KMS-11 (cell line): Measurements from ENCODE around the gene ARPC5L.

Experiments used
- H2AFZ ChIP-seq: fragments of 200-600 bp; sonication (generic); 2 replicates; pipeline ENCODE4 v1.6.1; 2016; ENCODE audit warnings: antibody characterized with exemption, mixed run types, low read depth
- H3K27ac ChIP-seq: fragments of 200-600 bp; sonication (generic); 2 replicates; pipeline ENCODE4 v1.6.1; 2016; ENCODE audit warnings: mild to moderate bottlenecking, mixed run types
- H3K27me3 ChIP-seq: fragments of 200-600 bp; sonication (generic); 2 replicates; pipeline ENCODE4 v1.6.1; 2017; ENCODE audit warnings: mild to moderate bottlenecking, low read depth, mixed run types, moderate library complexity; ENCODE audit not compliant: insufficient read depth
- H3K36me3 ChIP-seq: fragments of 200-600 bp; sonication (generic); 2 replicates; pipeline ENCODE4 v1.6.1; 2017; ENCODE audit warnings: mild to moderate bottlenecking, mixed run types; ENCODE audit not compliant: insufficient read depth
- H3K4me1 ChIP-seq: fragments of 200-600 bp; sonication (generic); 2 replicates; pipeline ENCODE4 v1.6.1; 2016; ENCODE audit warnings: mild to moderate bottlenecking, low read depth, mixed run types; ENCODE audit not compliant: poor library complexity, severe bottlenecking
- H3K4me2 ChIP-seq: fragments of 200-600 bp; sonication (generic); 2 replicates; pipeline ENCODE4 v1.7.0; 2016; ENCODE audit warnings: mild to moderate bottlenecking, mixed run types
- H3K4me3 ChIP-seq: fragments of 200-600 bp; sonication (generic); IDR thresholded peaks from 2 replicates; pipeline ENCODE4 v1.6.1; 2017; ENCODE audit warnings: low read depth, low read length, mixed read lengths; ENCODE audit not compliant: insufficient read depth
- H3K79me2 ChIP-seq: fragments of 200-600 bp; sonication (generic); 2 replicates; pipeline ENCODE4 v1.6.1; 2016; ENCODE audit warnings: low read depth, mixed run types; ENCODE audit not compliant: insufficient read depth
- H3K9ac ChIP-seq: fragments of 200-600 bp; sonication (generic); 2 replicates; pipeline ENCODE4 v1.6.1; 2016; ENCODE audit warnings: mild to moderate bottlenecking, mixed run types
- H4K20me1 ChIP-seq: fragments of 200-600 bp; sonication (generic); 2 replicates; pipeline ENCODE4 v1.6.1; 2016; ENCODE audit warnings: mild to moderate bottlenecking, mixed run types; ENCODE audit not compliant: insufficient read depth
- CTCF ChIP-seq: fragments of 200-600 bp; sonication (generic); conservative IDR thresholded peaks from 2 replicates; pipeline ENCODE4 v1.6.1; 2017; ENCODE audit warnings: low read depth, mild to moderate bottlenecking, antibody characterized with exemption, low read length, moderate library complexity, mixed read lengths

Gene ARPC5L

GRCh38 chr9:124861342-124862229 lies at the start of gene ARPC5L, which contains the start of gene RPL35:
ARPC5L (plus strand) TSS chr9:124862130; CDS start chr9:124869291, 7,161 bp downstream.
RPL35 (minus strand) TSS chr9:124861957; CDS start chr9:124861912, 45 bp downstream.
- H3K27ac ChIP-seq, result peak within 1 kb of the TSS; percentile 95
- H3K4me3 ChIP-seq, result no peak within 1 kb of the TSS
- no peaks in the 10 kb centered on the region for H3K27me3 ChIP-seq
- H3K79me2 ChIP-seq, result peaks cover 28% of the 10 kb centered on the region
- TF ChIP-seq CTCF, result peak; percentile 21; the same call in 1 of the 2 replicates
- peaks cover 6% of the 10 kb centered on the region; the same call in 1 of the 2 replicates for H3K36me3 ChIP-seq
- peaks cover 18% of the 10 kb centered on the region for H3K4me1 ChIP-seq
- H2AFZ ChIP-seq, result peak within 1 kb of the TSS; percentile 75
- peaks cover 15% of the 10 kb centered on the region; the same call in 1 of the 2 replicates for H4K20me1 ChIP-seq
- peak within 1 kb of the TSS; percentile 99 for H3K9ac ChIP-seq
- peak within 1 kb of the TSS; percentile 96 for H3K4me2 ChIP-seq

- TF ChIP-seq CTCF, result no peak
- Histone ChIP-seq H3K36me3 (no peaks in the 10 kb centered on the region), H4K20me1 (no peaks in the 10 kb centered on the region), H2AFZ (no peak overlapping the region), H3K27ac (no peak overlapping the region), H3K27me3 (no peaks in the 10 kb centered on the region), H3K79me2 (no peaks in the 10 kb centered on the region), H3K4me3 (no peak overlapping the region), H3K4me1 (no peaks in the 10 kb centered on the region), H3K4me2 (no peak overlapping the region), H3K9ac (no peak overlapping the region)
These were observed 49.5 kb upstream of the ARPC5L start for GRCh38 chr9:124812441-124812876.

GRCh38 chr9:124813041-124813440 lies 48.9 kb upstream of the ARPC5L start:
- no peak overlapping the region for H3K4me3 ChIP-seq
- no peak overlapping the region for H2AFZ ChIP-seq
- no peak overlapping the region for H3K27ac ChIP-seq
- no peaks in the 10 kb centered on the region for H3K36me3 ChIP-seq
- no peaks in the 10 kb centered on the region for H3K79me2 ChIP-seq
- H3K9ac ChIP-seq, result no peak overlapping the region
- TF ChIP-seq CTCF, result no peak
- H3K4me2 ChIP-seq, result no peak overlapping the region
- no peaks in the 10 kb centered on the region for H3K4me1 ChIP-seq
- H4K20me1 ChIP-seq, result no peaks in the 10 kb centered on the region
- H3K27me3 ChIP-seq, result no peaks in the 10 kb centered on the region

- H3K79me2 ChIP-seq, result no peaks in the 10 kb centered on the region
- no peak overlapping the region for H3K27ac ChIP-seq
- no peak overlapping the region for H3K4me3 ChIP-seq
- H3K27me3 ChIP-seq, result no peaks in the 10 kb centered on the region
- H3K9ac ChIP-seq, result no peak overlapping the region
- no peaks in the 10 kb centered on the region for H4K20me1 ChIP-seq
- no peaks in the 10 kb centered on the region for H3K36me3 ChIP-seq
- no peaks in the 10 kb centered on the region for H3K4me1 ChIP-seq
- no peak overlapping the region for H3K4me2 ChIP-seq
- no peak overlapping the region for H2AFZ ChIP-seq
- TF ChIP-seq CTCF, result no peak
These were observed 48.3 kb upstream of the ARPC5L start for GRCh38 chr9:124813501-124814163.
